ENCODE measurements around the gene MTHFD2.

GRCh38 chr2:74261204-74261864 is 62.9 kb downstream of the MTHFD2 start:
- TF ChIP-seq CTCF (IDR thresholded peaks at IDR 0.05; ENCODE audit: low read depth, low read length) (no peak), POLR2A (IDR thresholded peaks at IDR 0.05; ENCODE audit: extremely low read depth, insufficient read length) (no peak)
